GM10266 (cell line): ENCODE measurements around the gene RUNX2.
"Not testable (repeated sequence)": the region's sequence is repeated elsewhere in the genome, so short reads cannot be mapped to it uniquely, and the experiment has no call there.

Experiments
- DNase-seq: peaks from one replicate; pipeline ENCODE4 v3.0.0; 2012; ENCODE audit errors: extremely low spot score
- CTCF ChIP-seq: IDR thresholded peaks from 2 replicates; pipeline ENCODE4 v1.5.1; 2012; ENCODE audit warnings: mild to moderate bottlenecking, low read depth; ENCODE audit not compliant: control insufficient read depth, insufficient read depth; ENCODE audit errors: missing control alignments

Gene RUNX2

DNA sequence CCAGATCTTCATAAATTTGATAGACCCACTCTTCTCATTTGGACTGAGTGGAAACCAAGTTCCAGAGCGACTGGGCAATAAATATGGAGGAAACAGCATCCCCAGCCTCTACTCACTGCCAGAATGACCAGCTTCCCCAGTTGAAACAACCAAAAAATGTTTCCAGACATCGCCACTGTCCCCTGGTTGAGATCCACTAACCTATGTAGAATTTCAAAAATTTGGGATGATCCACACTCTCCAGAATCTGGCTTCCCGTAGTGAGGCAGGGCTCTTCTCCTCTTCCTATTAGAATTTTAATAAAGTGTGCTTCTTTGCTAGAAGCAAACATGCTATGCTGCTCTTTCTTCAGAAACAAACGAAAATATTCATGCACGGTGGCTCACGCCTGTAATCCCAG lies 336.6 kb downstream of the RUNX2 start:
- no peak for DNase-seq
- no peak for TF ChIP-seq CTCF

DNA sequence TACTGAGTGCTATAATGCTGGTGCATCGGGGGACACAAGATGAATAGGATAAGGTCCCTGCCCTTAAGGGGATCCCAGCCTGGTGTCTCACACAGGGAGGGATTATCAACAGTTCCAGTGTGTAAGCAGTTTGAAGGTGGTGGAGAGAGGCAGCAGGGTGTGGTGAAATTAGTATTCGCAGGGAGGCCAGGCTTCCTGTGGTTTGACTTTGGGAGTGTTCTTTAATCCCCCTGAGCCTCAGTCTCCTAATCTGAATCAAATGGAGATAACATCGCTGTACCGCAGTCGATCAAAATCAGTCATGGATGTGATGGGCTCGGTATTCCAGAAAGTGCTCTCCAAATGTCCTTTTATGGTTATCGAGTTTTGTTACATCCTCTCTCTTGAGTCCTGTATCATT lies 337.7 kb downstream of the RUNX2 start:
- DNase-seq, result no peak

GRCh38 chr6:45666846-45667245 lies 338.7 kb downstream of the RUNX2 start:
- DNase-seq, result no peak
- no peak for TF ChIP-seq CTCF

More for the DNA sequence above, 337.7 kb downstream of the RUNX2 start:
- no peak for TF ChIP-seq CTCF

DNA sequence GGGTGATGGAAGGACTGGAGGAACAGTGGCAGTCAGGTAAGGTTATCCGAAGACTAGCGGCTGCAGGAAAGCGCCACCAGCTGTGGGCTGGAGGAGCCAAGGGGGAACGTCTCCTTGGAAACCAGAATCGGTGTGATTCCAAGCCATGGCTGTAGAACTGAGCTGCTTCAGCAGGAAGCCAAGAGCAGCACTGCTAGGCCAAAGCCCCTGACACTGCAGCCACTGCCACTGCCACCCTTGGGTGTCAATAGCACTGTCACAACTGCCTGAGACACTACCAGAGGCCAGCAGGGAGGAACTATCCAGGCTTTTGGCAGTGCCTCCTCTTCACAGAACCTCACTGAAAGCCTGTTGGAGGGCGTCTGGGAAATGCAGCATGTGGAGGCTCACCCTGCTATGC lies 339.2 kb downstream of the RUNX2 start:
- TF ChIP-seq CTCF, result no peak
- DNase-seq, result no peak

GRCh38 chr6:45667766-45668165 lies 339.6 kb downstream of the RUNX2 start:
- no peak for TF ChIP-seq CTCF
- DNase-seq, result no peak

GRCh38 chr6:45668705-45669104 lies 340.6 kb downstream of the RUNX2 start:
- no peak for TF ChIP-seq CTCF
- DNase-seq, result no peak

GRCh38 chr6:45673167-45673566 lies 345.0 kb downstream of the RUNX2 start:
- DNase-seq, result not testable (repeated sequence)

DNA sequence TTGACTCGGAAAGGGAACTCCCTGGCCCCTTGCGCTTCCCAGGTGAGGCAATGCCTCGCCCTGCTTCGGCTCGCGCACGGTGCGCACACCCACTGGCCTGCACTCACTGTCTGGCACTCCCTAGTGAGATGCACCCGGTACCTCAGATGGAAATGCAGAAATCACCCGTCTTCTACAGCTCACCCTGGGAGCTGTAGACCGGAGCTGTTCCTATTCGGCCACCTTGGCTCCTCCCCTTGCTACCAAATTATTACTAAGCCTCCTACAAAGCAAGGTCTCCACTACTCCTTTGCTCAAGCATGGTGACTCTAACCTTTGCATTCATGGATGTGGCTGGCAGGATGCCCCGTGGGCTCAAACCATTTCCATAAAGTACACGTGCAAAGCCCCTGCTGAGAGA lies 347.0 kb downstream of the RUNX2 start:
- DNase-seq, result not testable (repeated sequence)
